Prostate gland (tissue), 2 donors: ENCODE data around the gene ZNF217.

Experiments
- POLR2A ChIP-seq: fragments of 450-650 bp; IDR thresholded peaks from one replicate; pipeline ENCODE4 v1.6.1; 2016; ENCODE audit warnings: antibody characterized with exemption, mild to moderate bottlenecking
- TF ChIP-seq, protein P1 (sequence below), 4 experiments: fragments of 200-600 bp in 2 of 4; fragments of 450-650 bp in 2 of 4; sonication (generic) in 2 of 4; IDR thresholded peaks; 1 replicate in 3 of 4; 2 replicates in 1 of 4; pipeline ENCODE4 v1.5.1; 2016 to 2019; ENCODE audit warnings: antibody characterized with exemption in 4 of 4, mild to moderate bottlenecking in 2 of 4, moderate library complexity in 2 of 4

DNA sequence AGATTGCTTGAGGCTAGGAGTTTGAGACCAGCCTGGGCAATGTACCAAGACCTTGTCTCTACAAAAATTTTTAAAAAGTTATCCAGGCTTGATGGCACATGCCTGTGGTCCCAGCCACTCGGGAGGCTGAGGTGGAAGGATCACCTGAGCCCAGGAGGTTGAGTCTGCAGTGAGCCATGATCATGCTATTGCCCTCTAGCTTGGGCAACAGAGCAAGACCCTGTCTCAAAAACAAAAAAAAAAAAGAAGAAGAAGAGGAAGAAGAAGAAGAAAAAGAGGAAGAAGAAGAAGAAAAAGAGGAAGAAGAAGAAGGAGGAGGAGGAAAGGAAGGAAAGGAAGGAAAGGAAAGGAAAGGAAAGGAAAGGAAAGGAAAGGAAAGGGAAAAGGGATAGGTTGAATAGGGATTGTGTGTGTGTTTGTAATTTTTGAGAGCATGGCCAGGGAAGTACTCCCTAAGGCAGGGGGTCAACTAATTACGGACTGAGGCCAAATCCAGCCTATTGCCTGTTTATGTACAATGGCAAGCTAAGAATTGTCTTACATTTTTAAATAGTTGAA lies 43.0 kb upstream of the ZNF217 start:
- TF ChIP-seq, protein P1, sequence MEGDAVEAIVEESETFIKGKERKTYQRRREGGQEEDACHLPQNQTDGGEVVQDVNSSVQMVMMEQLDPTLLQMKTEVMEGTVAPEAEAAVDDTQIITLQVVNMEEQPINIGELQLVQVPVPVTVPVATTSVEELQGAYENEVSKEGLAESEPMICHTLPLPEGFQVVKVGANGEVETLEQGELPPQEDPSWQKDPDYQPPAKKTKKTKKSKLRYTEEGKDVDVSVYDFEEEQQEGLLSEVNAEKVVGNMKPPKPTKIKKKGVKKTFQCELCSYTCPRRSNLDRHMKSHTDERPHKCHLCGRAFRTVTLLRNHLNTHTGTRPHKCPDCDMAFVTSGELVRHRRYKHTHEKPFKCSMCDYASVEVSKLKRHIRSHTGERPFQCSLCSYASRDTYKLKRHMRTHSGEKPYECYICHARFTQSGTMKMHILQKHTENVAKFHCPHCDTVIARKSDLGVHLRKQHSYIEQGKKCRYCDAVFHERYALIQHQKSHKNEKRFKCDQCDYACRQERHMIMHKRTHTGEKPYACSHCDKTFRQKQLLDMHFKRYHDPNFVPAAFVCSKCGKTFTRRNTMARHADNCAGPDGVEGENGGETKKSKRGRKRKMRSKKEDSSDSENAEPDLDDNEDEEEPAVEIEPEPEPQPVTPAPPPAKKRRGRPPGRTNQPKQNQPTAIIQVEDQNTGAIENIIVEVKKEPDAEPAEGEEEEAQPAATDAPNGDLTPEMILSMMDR (IDR thresholded peaks at IDR 0.05): no peak
- no peak for TF ChIP-seq POLR2A
